ENCODE results near the gene USP1. TPM values are rescaled to one million over a fixed set of nuclear protein-coding genes. Genes with fewer than 3 reads are reported as not detected.

The USP1 gene
- total RNA-seq, 1 experiment from 2014 or later = 64.6 TPM

DNA sequence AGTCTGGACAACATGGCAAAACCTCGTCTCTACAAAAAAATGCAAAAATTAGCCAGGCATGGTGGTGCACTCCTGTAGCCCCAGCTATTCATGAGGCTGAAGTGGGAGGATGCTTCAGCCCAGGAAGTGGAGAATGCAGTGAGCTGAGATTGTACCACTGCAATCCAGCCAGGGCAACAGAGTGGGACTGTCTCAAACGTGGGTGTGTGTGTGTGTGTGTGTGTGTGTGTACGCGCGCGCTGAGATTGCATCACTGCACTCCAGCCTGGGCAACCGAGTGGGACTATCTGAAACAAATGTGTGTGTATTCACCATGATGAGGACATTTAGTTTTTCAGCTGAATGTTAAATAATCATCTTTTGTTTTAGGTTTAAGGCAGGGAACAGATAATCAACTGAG is 21.1 kb downstream of the USP1 start:
- no peak overlapping the region for H2AFZ ChIP-seq (ENCODE audit: low read length)
- H2BK20ac ChIP-seq (ENCODE audit: low read depth, low read length, poor library complexity, severe bottlenecking) = no peak overlapping the region
- no peak overlapping the region for H2BK12ac ChIP-seq (ENCODE audit: insufficient read length, low read depth, low read length)
- Mint-ChIP-seq H3K9me3 (no peaks in the 10 kb centered on the region), H3K4me1 (no peaks in the 10 kb centered on the region), H3K4me3 (no peak overlapping the region), H3K36me3 (ENCODE audit: insufficient read depth in 1 of 3, low read depth in 3 of 3) (peaks cover 3 to 21% (median 21%) of the 10 kb centered on the region in 3 experiments; a peak in 6 of 7 replicates), H3K27ac (peak overlapping the region in 1 of 3 experiments; percentile 44; a peak in 1 of 7 replicates), H3K27me3 (ENCODE audit: low read depth) (no peaks in the 10 kb centered on the region)
- H3K23ac ChIP-seq (ENCODE audit: insufficient read length, low read depth, low read length) = no peak overlapping the region
- no CpG with 5 or more reads among the region's 7 CpGs for whole genome bisulfite sequencing (ENCODE audit: extremely low coverage, insufficient read length, low lambda C conversion rate)
- H4K91ac ChIP-seq (ENCODE audit: insufficient read length, low read depth, low read length) = no peak overlapping the region
- H3K4me1 ChIP-seq (ENCODE audit: insufficient read depth, low read length) = no peaks in the 10 kb centered on the region
- no peak overlapping the region for H3T11ph ChIP-seq (ENCODE audit: low read length)
- H4K8ac ChIP-seq (replicated peaks; ENCODE audit: insufficient read length, low read depth, low read length) = no peak overlapping the region
- no peak overlapping the region for H3K56ac ChIP-seq (ENCODE audit: insufficient read length, low read depth, low read length)
- H3K9ac ChIP-seq (ENCODE audit: extremely low read depth, insufficient read length, low read length) = no peak overlapping the region
- no peaks in the 10 kb centered on the region for H3K9me3 ChIP-seq (ENCODE audit: control insufficient read depth, low read depth, low read length)
- no peak overlapping the region for H3K14ac ChIP-seq (ENCODE audit: insufficient read depth, low read length)
- no peak overlapping the region for H4K5ac ChIP-seq (ENCODE audit: insufficient read length, low read depth, low read length)
- DNase-seq = no peak
- TF ChIP-seq, protein P1, sequence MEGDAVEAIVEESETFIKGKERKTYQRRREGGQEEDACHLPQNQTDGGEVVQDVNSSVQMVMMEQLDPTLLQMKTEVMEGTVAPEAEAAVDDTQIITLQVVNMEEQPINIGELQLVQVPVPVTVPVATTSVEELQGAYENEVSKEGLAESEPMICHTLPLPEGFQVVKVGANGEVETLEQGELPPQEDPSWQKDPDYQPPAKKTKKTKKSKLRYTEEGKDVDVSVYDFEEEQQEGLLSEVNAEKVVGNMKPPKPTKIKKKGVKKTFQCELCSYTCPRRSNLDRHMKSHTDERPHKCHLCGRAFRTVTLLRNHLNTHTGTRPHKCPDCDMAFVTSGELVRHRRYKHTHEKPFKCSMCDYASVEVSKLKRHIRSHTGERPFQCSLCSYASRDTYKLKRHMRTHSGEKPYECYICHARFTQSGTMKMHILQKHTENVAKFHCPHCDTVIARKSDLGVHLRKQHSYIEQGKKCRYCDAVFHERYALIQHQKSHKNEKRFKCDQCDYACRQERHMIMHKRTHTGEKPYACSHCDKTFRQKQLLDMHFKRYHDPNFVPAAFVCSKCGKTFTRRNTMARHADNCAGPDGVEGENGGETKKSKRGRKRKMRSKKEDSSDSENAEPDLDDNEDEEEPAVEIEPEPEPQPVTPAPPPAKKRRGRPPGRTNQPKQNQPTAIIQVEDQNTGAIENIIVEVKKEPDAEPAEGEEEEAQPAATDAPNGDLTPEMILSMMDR (conservative IDR thresholded peaks at IDR 0.05) = no peak
- H3K79me1 ChIP-seq (ENCODE audit: insufficient read depth, low read depth, low read length, poor library complexity, severe bottlenecking) = no peaks in the 10 kb centered on the region
- no peak overlapping the region for H3K4ac ChIP-seq (ENCODE audit: low read depth, low read length)
- no peak overlapping the region for H3K18ac ChIP-seq (ENCODE audit: insufficient read length, low read depth, low read length)
- no peak overlapping the region for H2AK5ac ChIP-seq (ENCODE audit: insufficient read length, low read length)
- no peak overlapping the region for H2BK120ac ChIP-seq (ENCODE audit: low read depth, low read length, poor library complexity, severe bottlenecking)
- no peaks in the 10 kb centered on the region for H3K23me2 ChIP-seq (ENCODE audit: insufficient read length, low read depth, low read length, poor library complexity, severe bottlenecking)
- H3K4me2 ChIP-seq (ENCODE audit: insufficient read depth, insufficient read length, low read length) = no peak overlapping the region
- no peaks in the 10 kb centered on the region for H3K27me3 ChIP-seq (ENCODE audit: insufficient read depth, low read length)
- no peaks in the 10 kb centered on the region for H4K20me1 ChIP-seq (ENCODE audit: control insufficient read depth, insufficient read depth, insufficient read length)
- no peak overlapping the region for H2BK15ac ChIP-seq (ENCODE audit: low read depth, low read length)
- H2BK5ac ChIP-seq (ENCODE audit: insufficient read length, low read length) = no peak overlapping the region
- no peak overlapping the region for H3K27ac ChIP-seq (ENCODE audit: insufficient read length, low read depth, low read length)
- H3K79me2 ChIP-seq (ENCODE audit: insufficient read depth, low read length) = no peaks in the 10 kb centered on the region

Data from H9 (cell line).